Osteoblast (primary cell): ENCODE data around the gene CLRN3. TPM values are rescaled to one million over a fixed set of nuclear protein-coding genes. Genes with fewer than 3 reads are reported as not detected.

Experiments used
- DNase-seq: peaks from one replicate; pipeline ENCODE4 v3.0.0; 2011; ENCODE audit warnings: low spot score, mixed read lengths; ENCODE audit not compliant: insufficient read length; ENCODE audit errors: missing footprints
- H2AFZ ChIP-seq: 2 replicates; pipeline ENCODE4 v1.6.0; 2011; ENCODE audit warnings: mild to moderate bottlenecking, low read length
- H3K27ac ChIP-seq: 2 replicates; pipeline ENCODE4 v1.5.1; 2011; ENCODE audit warnings: mild to moderate bottlenecking, low read depth, low read length, moderate library complexity
- H3K27me3 ChIP-seq: 2 replicates; pipeline ENCODE4 v1.6.0; 2012; ENCODE audit warnings: mild to moderate bottlenecking, control low read depth, inconsistent platforms, low read length, moderate library complexity; ENCODE audit not compliant: insufficient read depth
- H3K36me3 ChIP-seq: 2 replicates; pipeline ENCODE4 v1.5.1; 2011; ENCODE audit warnings: mild to moderate bottlenecking, low read length, control low read depth, moderate library complexity; ENCODE audit not compliant: insufficient read depth
- H3K4me1 ChIP-seq: 2 replicates; pipeline ENCODE4 v1.5.1; 2011; ENCODE audit warnings: mild to moderate bottlenecking, low read length, control low read depth, moderate library complexity; ENCODE audit not compliant: insufficient read depth
- H3K4me2 ChIP-seq: 2 replicates; pipeline ENCODE4 v1.6.0; 2011; ENCODE audit warnings: mild to moderate bottlenecking, low read length; ENCODE audit not compliant: insufficient read depth
- H3K4me3 ChIP-seq: fragments of 200-600 bp; sonication (generic); 3 replicates; pipeline ENCODE4 v1.5.1; 2012; ENCODE audit warnings: mild to moderate bottlenecking, low read length, inconsistent platforms; ENCODE audit not compliant: insufficient read depth
- H3K79me2 ChIP-seq: 2 replicates; pipeline ENCODE4 v1.6.0; 2012; ENCODE audit warnings: mild to moderate bottlenecking, low read length, control low read depth, inconsistent platforms; ENCODE audit not compliant: insufficient read depth
- H3K9me3 ChIP-seq: 2 replicates; pipeline ENCODE4 v1.5.1; 2011; ENCODE audit warnings: low read depth, low read length, control low read depth
- H4K20me1 ChIP-seq: 2 replicates; pipeline ENCODE4 v1.6.0; 2012; ENCODE audit warnings: mild to moderate bottlenecking, low read length, control low read depth; ENCODE audit not compliant: insufficient read depth
- total RNA-seq: library from RNA; depleted of rRNA; stranded (reverse); fragments of >200 nt; gene quantifications from 2 replicates; pipeline ENCODE4 v1.2.3, GENCODE V29; 2012
- TF ChIP-seq, protein P1 (sequence below): IDR thresholded peaks from 2 replicates; pipeline ENCODE4 v1.5.1; 2011; ENCODE audit warnings: mild to moderate bottlenecking, low read depth, low read length, moderate library complexity; ENCODE audit errors: extremely low read depth

Gene CLRN3
- total RNA-seq, 1 donor, result not detected

DNA sequence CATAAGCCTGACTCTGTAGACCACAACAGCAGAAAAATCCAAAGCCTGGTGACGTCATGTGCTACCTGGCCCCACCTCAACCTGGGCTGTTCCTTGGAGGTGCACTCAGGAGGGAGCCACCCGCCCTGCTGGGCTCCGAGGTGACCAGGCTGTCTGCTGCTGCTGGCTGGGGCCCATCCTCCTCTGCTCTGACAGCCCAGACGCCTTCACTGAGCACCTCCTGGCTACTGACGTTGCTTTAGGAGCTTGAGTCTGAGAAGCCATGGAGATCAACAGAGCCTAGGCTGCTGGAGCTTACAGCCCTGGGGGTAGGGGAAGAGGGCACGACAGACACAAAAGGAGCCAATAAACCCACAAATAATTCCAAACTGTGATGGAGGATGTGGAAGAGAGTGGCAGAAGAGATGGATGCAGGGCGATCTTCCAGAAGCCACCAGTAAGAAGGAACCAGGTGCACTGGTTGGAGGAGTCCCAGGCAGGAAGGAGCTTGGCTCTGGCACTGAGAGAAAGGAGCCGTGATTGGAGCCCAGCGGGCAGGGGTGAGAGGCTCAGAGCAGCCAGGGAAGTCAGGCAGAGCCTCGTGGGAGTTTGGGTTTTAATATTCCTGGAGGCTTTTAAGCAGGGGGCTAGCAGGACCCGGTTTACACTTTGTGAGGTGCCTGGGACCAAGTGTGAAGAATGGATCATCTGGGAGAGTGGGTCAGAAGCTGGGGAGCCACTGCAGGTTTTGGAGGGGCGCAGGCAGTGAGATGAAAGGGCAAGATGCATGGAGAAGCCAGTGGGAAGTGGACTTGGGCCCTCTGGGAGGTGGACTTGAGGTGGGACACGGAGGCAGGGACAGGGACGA, 12.5 kb upstream of the CLRN3 start:
- Histone ChIP-seq H3K79me2 (peaks cover 2% of the 10 kb centered on the region), H3K9me3 (no peaks in the 10 kb centered on the region), H3K27me3 (peaks cover 3% of the 10 kb centered on the region), H3K4me1 (peaks cover 24% of the 10 kb centered on the region), H3K36me3 (no peaks in the 10 kb centered on the region), H3K4me2 (no peak overlapping the region), H4K20me1 (no peaks in the 10 kb centered on the region), H3K27ac (no peak overlapping the region), H2AFZ (no peak overlapping the region), H3K4me3 (no peak overlapping the region)
- no peak for DNase-seq
- TF ChIP-seq, protein P1, sequence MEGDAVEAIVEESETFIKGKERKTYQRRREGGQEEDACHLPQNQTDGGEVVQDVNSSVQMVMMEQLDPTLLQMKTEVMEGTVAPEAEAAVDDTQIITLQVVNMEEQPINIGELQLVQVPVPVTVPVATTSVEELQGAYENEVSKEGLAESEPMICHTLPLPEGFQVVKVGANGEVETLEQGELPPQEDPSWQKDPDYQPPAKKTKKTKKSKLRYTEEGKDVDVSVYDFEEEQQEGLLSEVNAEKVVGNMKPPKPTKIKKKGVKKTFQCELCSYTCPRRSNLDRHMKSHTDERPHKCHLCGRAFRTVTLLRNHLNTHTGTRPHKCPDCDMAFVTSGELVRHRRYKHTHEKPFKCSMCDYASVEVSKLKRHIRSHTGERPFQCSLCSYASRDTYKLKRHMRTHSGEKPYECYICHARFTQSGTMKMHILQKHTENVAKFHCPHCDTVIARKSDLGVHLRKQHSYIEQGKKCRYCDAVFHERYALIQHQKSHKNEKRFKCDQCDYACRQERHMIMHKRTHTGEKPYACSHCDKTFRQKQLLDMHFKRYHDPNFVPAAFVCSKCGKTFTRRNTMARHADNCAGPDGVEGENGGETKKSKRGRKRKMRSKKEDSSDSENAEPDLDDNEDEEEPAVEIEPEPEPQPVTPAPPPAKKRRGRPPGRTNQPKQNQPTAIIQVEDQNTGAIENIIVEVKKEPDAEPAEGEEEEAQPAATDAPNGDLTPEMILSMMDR, result no peak

DNA sequence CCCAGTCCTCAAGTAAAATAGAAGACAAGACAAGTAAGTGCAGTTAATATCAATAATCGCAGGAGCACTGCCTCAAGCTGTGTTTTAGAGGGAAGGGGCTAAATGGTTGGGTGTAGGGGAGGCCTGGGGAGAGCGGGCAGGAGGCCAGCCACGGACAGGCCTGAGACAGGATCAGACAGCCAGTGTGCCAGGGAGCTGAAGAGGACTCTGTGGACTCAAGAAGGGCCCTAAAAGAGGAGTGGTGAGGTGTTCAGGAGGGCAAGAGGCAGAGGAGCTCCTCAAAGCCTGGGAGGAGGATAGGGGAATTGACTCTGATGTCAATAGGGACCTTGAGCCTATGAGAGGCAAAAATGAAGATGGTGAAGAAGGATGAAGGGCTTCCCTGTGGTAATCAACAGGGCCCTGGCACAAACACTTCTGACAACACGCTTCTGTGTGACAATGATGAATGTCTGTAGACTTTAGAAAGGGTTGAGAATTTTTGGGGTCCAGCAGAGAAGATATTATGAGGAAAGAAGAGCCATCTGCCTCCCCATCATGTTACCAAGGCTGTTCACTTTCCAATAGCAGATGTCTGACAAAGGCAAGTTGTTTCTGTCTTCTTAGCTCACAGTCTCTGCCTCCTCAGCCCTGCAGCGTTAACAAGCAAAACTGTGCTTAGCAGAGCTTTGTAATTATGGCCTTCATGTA, 11.7 kb upstream of the CLRN3 start:
- H3K4me1 ChIP-seq, result peaks cover 17% of the 10 kb centered on the region
- no peak overlapping the region for H2AFZ ChIP-seq
- DNase-seq, result no peak
- no peak overlapping the region for H3K4me3 ChIP-seq
- TF ChIP-seq, protein P1, result no peak
- peaks cover 3% of the 10 kb centered on the region for H3K27me3 ChIP-seq
- H3K36me3 ChIP-seq, result no peaks in the 10 kb centered on the region
- H3K27ac ChIP-seq, result no peak overlapping the region
- no peaks in the 10 kb centered on the region for H3K79me2 ChIP-seq
- H3K9me3 ChIP-seq, result no peaks in the 10 kb centered on the region
- H4K20me1 ChIP-seq, result no peaks in the 10 kb centered on the region
- H3K4me2 ChIP-seq, result no peak overlapping the region

DNA sequence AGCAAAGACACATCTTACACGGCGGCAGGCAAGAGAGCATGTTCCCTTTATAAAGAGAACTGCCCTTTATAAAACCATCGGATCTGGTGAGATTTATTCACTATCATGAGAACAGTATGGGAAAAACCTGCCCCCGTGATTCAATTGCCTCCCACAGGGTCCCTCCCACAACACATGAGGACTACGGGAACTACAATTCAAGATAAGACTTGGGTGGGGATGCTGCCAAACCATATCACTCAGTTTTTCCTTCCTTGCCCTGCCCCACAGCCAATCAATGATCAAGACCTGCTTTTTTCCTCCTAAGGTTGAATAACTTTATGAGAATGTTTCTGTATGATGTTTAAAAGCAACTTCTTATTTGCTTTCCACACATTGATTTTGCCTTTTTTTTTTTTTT, 11.0 kb upstream of the CLRN3 start:
- TF ChIP-seq, protein P1, result no peak
- Histone ChIP-seq H3K4me1 (peaks cover 11% of the 10 kb centered on the region), H3K27ac (no peak overlapping the region), H3K9me3 (no peaks in the 10 kb centered on the region), H3K36me3 (no peaks in the 10 kb centered on the region), H2AFZ (no peak overlapping the region), H3K79me2 (no peaks in the 10 kb centered on the region), H3K27me3 (peaks cover 3% of the 10 kb centered on the region), H3K4me3 (no peak overlapping the region), H4K20me1 (no peaks in the 10 kb centered on the region), H3K4me2 (no peak overlapping the region)
- DNase-seq, result no peak

DNA sequence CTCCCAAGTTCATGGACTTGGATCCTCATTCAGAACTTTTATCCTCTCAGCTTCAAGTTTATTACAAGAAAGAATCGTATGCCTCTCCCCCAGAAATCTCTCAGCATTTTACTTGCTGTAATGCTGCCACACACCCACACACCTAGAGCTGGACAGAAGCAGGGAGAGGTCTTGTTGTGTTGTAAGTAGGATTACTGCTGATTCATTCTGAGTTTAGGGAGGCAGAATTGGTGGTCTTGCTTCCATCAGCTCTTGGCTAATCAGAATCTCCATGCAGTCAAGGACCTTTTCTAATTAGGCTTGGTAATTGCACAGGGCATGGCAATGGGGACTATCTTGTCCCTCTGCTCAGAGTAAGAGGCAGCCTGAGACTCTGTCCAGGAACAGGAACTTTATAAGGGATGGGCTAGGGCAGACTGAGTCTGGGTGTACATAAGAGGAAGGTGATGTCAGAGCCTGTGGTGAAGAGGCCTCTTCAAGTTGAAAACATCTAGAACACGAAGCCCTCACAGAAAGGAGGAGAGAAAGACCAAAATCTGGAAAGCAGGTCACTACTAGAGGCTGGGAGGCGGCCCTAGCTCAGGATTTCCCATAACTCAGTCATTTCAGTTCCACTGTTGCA, 7.1 kb upstream of the CLRN3 start:
- Histone ChIP-seq H3K4me1 (no peaks in the 10 kb centered on the region), H3K27me3 (peaks cover 3% of the 10 kb centered on the region), H3K4me3 (no peak overlapping the region), H3K79me2 (no peaks in the 10 kb centered on the region), H2AFZ (no peak overlapping the region), H3K36me3 (no peaks in the 10 kb centered on the region), H4K20me1 (no peaks in the 10 kb centered on the region), H3K9me3 (no peaks in the 10 kb centered on the region), H3K4me2 (no peak overlapping the region), H3K27ac (no peak overlapping the region)
- TF ChIP-seq, protein P1, result no peak
- no peak for DNase-seq
